Left lung (tissue), 10 donors: Measurements from ENCODE around the gene PRLHR. TPM values are rescaled to one million over a fixed set of nuclear protein-coding genes. Genes with fewer than 3 reads are reported as not detected.

ENCODE experiments used
- ATAC-seq: fragments of 200-7000 bp; cut with Tn5 transposase; one replicate; pipeline ENCODE4 v1.9.1; 2020; ENCODE audit warnings: moderate library complexity
- DNase-seq, 4 donors: peaks; one replicate each; pipeline ENCODE4 v3.0.0-alpha.2; 2013 to 2020
- H3K27ac ChIP-seq, 2 donors: fragments of 200-600 bp; sonication (generic) in 1 of 2; one replicate each; pipeline versions ENCODE4 v1.5.0 to v1.8.0; 2020 to 2021
- H3K27me3 ChIP-seq, 2 donors: fragments of 200-600 bp; sonication (generic) in 1 of 2; one replicate each; pipeline versions ENCODE4 v1.5.0 to v1.8.0; 2020 to 2021
- H3K36me3 ChIP-seq, 2 donors: fragments of 200-600 bp; sonication (generic) in 1 of 2; one replicate each; pipeline versions ENCODE4 v1.5.0 to v1.8.0; 2020 to 2021
- H3K4me1 ChIP-seq, 2 donors: fragments of 200-600 bp; one replicate each; pipeline ENCODE4 v1.8.0; 2021
- H3K4me3 ChIP-seq, 2 donors: fragments of 200-600 bp; sonication (generic) in 1 of 2; one replicate each; pipeline versions ENCODE4 v1.5.0 to v1.8.0; 2020 to 2021; ENCODE audit warnings: mild to moderate bottlenecking in 1 of 2
- H3K9me3 ChIP-seq, 2 donors: fragments of 200-600 bp; sonication (generic) in 1 of 2; one replicate each; pipeline versions ENCODE4 v1.5.0 to v1.8.0; 2020 to 2021
- CTCF ChIP-seq, 2 donors: fragments of 200-600 bp; sonication (generic) in 1 of 2; IDR thresholded peaks; one replicate each; pipeline versions ENCODE4 v1.5.0 to v1.8.0; 2021; ENCODE audit warnings: antibody characterized with exemption in 2 of 2
- intact Hi-C, 2 donors: fragments of 100-400 bp; cut with DNase I; formaldehyde crosslinking; loops; one replicate each; pipeline versions ENCODE4 v1.11.2 to v1.14.2; 2022
- polyA plus RNA-seq, 6 donors: library from polyadenylated mRNA; unstranded; fragments of 120-200 nt; gene quantifications; one replicate each; pipeline ENCODE4 v1.2.1, GENCODE V29; 2013; ENCODE audit not compliant: insufficient read length in 6 of 6
- total RNA-seq, 2 donors: library from RNA; stranded (reverse); fragmentation: NEBNext Ultra II Directional; extraction: Animal tissue kit (Norgen Biotek cat#: 25700); gene quantifications; one replicate each; pipeline ENCODE4 v1.2.1, GENCODE V29; 2021
- donor health status: DM: no; HTN: yes; CAD: no.
- donor health status: DM: no; HTN: no; CAD: no.

The PRLHR gene
- total and polyA plus RNA-seq, 8 donors, result 0.03 to 0.08 (median 0.04) TPM; not detected in 2

- intact Hi-C loops, result no loop called here
These were observed 52.7 kb downstream of the PRLHR start for GRCh38 chr10:118542745-118543144.

GRCh38 chr10:118542205-118542604, 53.2 kb downstream of the PRLHR start:
- no peaks in the 10 kb centered on the region for H3K36me3 ChIP-seq
- H3K4me3 ChIP-seq, result no peak overlapping the region
- no peaks in the 10 kb centered on the region for H3K4me1 ChIP-seq
- H3K27me3 ChIP-seq, result peaks cover 0 to 43% of the 10 kb centered on the region in 2 donors
- ATAC-seq (no peak), DNase-seq (no peak)
- intact Hi-C loops, result no loop called here
- TF ChIP-seq CTCF (IDR thresholded peaks at IDR 0.05), result no peak
- H3K27ac ChIP-seq, result no peak overlapping the region
- H3K9me3 ChIP-seq, result no peaks in the 10 kb centered on the region

More at GRCh38 chr10:118542745-118543144, 52.7 kb downstream of the PRLHR start:
- no peak overlapping the region for H3K4me3 ChIP-seq
- DNase-seq, result no peak
- no peaks in the 10 kb centered on the region for H3K36me3 ChIP-seq
- no peak overlapping the region for H3K27ac ChIP-seq
- ATAC-seq, result no peak
- H3K9me3 ChIP-seq, result no peaks in the 10 kb centered on the region
- H3K27me3 ChIP-seq, result peaks cover 0 to 43% of the 10 kb centered on the region in 2 donors
- TF ChIP-seq CTCF (IDR thresholded peaks at IDR 0.05), result no peak
- no peaks in the 10 kb centered on the region for H3K4me1 ChIP-seq

- no peak overlapping the region for H3K4me3 ChIP-seq
- H3K27ac ChIP-seq, result no peak overlapping the region
- H3K4me1 ChIP-seq, result no peaks in the 10 kb centered on the region
- TF ChIP-seq CTCF (IDR thresholded peaks at IDR 0.05), result no peak
- ATAC-seq, result no peak
- no peak for DNase-seq
- intact Hi-C loops, result no loop called here
- H3K27me3 ChIP-seq, result peaks cover 0 to 43% of the 10 kb centered on the region in 2 donors
- H3K9me3 ChIP-seq, result no peaks in the 10 kb centered on the region
- H3K36me3 ChIP-seq, result no peaks in the 10 kb centered on the region
These were observed 53.7 kb downstream of the PRLHR start for GRCh38 chr10:118541718-118542117.

Other genes starting within 250 kb of the PRLHR start
- gene CACUL1, start 159.3 kb upstream of the PRLHR start, total RNA-seq, result 10 to 100 TPM; 35.1 to 38.2 TPM
- gene CACUL1, start 159.3 kb upstream of the PRLHR start, polyA plus RNA-seq, result 10 to 100 TPM; 35.5 to 46.1 (median 37.3) TPM